ENCODE measurements around the gene RAPGEF4. TPM values are rescaled to one million over a fixed set of nuclear protein-coding genes. Genes with fewer than 3 reads are reported as not detected.

RAPGEF4 gene
- total RNA-seq, 1 experiment from 2014 or later = not detected

- TF ChIP-seq EZH2 (IDR thresholded peaks at IDR 0.05; ENCODE audit: low read depth) = no peak
- TF ChIP-seq CTCF (conservative IDR thresholded peaks at IDR 0.05) = no peak
- H3F3A ChIP-seq (ENCODE audit: insufficient read depth, low read depth) = no peaks in the 10 kb centered on the region
- no peaks in the 10 kb centered on the region for H3K9me2 ChIP-seq (ENCODE audit: insufficient read depth)
- intact Hi-C loops (cut with micrococcal nuclease; ENCODE audit: unreplicated experiment) = no loop called here
- CTCF ChIA-PET = no interaction called here
- no peaks in the 10 kb centered on the region for H4K20me1 ChIP-seq (ENCODE audit: insufficient read depth)
- BruUV-seq (replicated peaks) = no TSS peak
- no peaks in the 10 kb centered on the region for H3K9me3 ChIP-seq (ENCODE audit: insufficient read depth, low read depth)
- H3K4me1 ChIP-seq (replicated peaks; ENCODE audit: insufficient read depth) = no peaks in the 10 kb centered on the region
- H3K36me3 ChIP-seq (ENCODE audit: low read depth) = no peaks in the 10 kb centered on the region
- H3K27ac ChIP-seq = no peak overlapping the region
- H3K79me2 ChIP-seq (ENCODE audit: low read depth) = no peaks in the 10 kb centered on the region
- H3K4me2 ChIP-seq = no peak overlapping the region
- H3K4me3 ChIP-seq = no peak overlapping the region
- no peak for DNase-seq
- POLR2A ChIA-PET (ENCODE audit: unreplicated experiment) = no interaction called here
- H2AFZ ChIP-seq = no peak overlapping the region
- no peaks in the 10 kb centered on the region for H3K27me3 ChIP-seq (ENCODE audit: insufficient read depth, low read depth)
Observed at GRCh38 chr2:172878260-172878659, 142.6 kb downstream of the RAPGEF4 start.

DNA sequence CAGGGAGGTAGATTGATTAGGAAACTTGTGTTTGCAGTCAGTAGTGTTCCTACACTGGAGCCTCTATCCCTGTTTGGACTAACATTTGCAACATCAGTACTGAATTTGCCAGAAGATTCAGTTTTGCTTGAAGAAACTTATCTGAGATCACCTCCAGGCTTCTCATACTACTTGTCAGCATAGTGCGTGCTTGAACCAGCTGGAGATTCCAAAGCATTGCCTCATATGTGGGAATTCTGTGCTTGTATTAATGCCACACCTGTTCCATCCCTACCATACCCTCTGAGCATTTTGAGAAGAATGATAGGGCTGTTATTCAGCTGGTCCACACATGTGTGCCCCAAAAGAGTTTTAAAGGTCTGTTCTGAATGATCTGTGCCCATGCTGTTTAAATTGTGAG, 148.7 kb downstream of the RAPGEF4 start:
- ChIA-PET CTCF (no interaction called here), POLR2A (ENCODE audit: unreplicated experiment) (no interaction called here)
- no peak overlapping the region for H2AFZ ChIP-seq
- H3K79me2 ChIP-seq (ENCODE audit: low read depth) = no peaks in the 10 kb centered on the region
- no peaks in the 10 kb centered on the region for H3K9me3 ChIP-seq (ENCODE audit: insufficient read depth, low read depth)
- intact Hi-C loops (cut with micrococcal nuclease; ENCODE audit: unreplicated experiment) = loop anchor here (5.0 kb wide), 1 partner anchor 368 kb away; no protein-coding TSS in a partner anchor
- H4K20me1 ChIP-seq (ENCODE audit: insufficient read depth) = no peaks in the 10 kb centered on the region
- H3F3A ChIP-seq (ENCODE audit: insufficient read depth, low read depth) = no peaks in the 10 kb centered on the region
- H3K4me1 ChIP-seq (replicated peaks; ENCODE audit: insufficient read depth) = 0 out of 2 replicates have a peak, but pooled peaks cover 5% of the 10 kb centered on the region
- no peak overlapping the region for H3K27ac ChIP-seq
- H3K4me2 ChIP-seq = no peak overlapping the region
- H3K4me3 ChIP-seq = no peak overlapping the region
- H3K36me3 ChIP-seq (ENCODE audit: low read depth) = no peaks in the 10 kb centered on the region
- BruUV-seq (replicated peaks) = no TSS peak
- H3K9me2 ChIP-seq (ENCODE audit: insufficient read depth) = no peaks in the 10 kb centered on the region
- DNase-seq = no peak
- no peaks in the 10 kb centered on the region for H3K27me3 ChIP-seq (ENCODE audit: insufficient read depth, low read depth)
- no peak for TF ChIP-seq EZH2 (IDR thresholded peaks at IDR 0.05; ENCODE audit: low read depth)
- no peak for TF ChIP-seq CTCF (conservative IDR thresholded peaks at IDR 0.05)

DNA sequence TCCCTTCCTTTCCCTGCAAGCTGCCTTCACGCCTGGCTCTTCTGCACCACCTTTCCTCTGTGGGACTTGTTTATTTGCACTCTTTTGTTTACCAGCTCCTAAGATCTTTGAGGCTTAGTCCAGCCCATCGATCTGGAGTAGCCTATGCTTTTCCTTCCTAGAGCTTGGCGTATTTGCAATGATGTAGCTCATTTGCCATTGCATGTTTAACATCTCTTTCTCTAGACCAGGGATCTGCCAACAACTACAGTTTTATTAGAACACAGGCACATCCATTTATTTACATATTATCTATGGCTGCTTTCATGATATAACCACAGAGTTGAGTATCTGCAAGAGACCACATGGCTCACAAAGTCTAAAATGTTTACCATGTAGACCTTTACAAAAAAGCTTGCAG, 150.4 kb downstream of the RAPGEF4 start:
- Histone ChIP-seq H3K36me3 (ENCODE audit: low read depth) (no peaks in the 10 kb centered on the region), H3K9me3 (ENCODE audit: insufficient read depth, low read depth) (no peaks in the 10 kb centered on the region), H3K79me2 (ENCODE audit: low read depth) (no peaks in the 10 kb centered on the region), H3K4me1 (replicated peaks; ENCODE audit: insufficient read depth) (0 out of 2 replicates have a peak, but pooled peaks cover 5% of the 10 kb centered on the region), H3K27me3 (ENCODE audit: insufficient read depth, low read depth) (no peaks in the 10 kb centered on the region), H3K27ac (no peak overlapping the region), H3K4me3 (no peak overlapping the region), H3K9me2 (ENCODE audit: insufficient read depth) (no peaks in the 10 kb centered on the region), H2AFZ (no peak overlapping the region), H3F3A (ENCODE audit: insufficient read depth, low read depth) (no peaks in the 10 kb centered on the region), H3K4me2 (no peak overlapping the region), H4K20me1 (ENCODE audit: insufficient read depth) (no peaks in the 10 kb centered on the region)
- no peak for DNase-seq
- TF ChIP-seq CTCF (conservative IDR thresholded peaks at IDR 0.05) (no peak), EZH2 (IDR thresholded peaks at IDR 0.05; ENCODE audit: low read depth) (no peak)
- BruUV-seq (replicated peaks) = no TSS peak
- intact Hi-C loops (cut with micrococcal nuclease; ENCODE audit: unreplicated experiment) = no loop called here
- CTCF ChIA-PET = no interaction called here
- POLR2A ChIA-PET (ENCODE audit: unreplicated experiment) = interaction anchor here (0.6 kb wide), 1 partner anchor 235 kb away, joined by 9 read pairs; no protein-coding TSS in a partner anchor
